ENCODE measurements around the gene ARHGEF12. TPM values are rescaled to one million over a fixed set of nuclear protein-coding genes. Genes with fewer than 3 reads are reported as not detected.

ARHGEF12 gene
- total RNA-seq, 2 experiments from 2014 or later: 3.6 TPM

- ChIA-PET POLR2A (no interaction called here), CTCF (no interaction called here)
- H3K4me1 Mint-ChIP-seq (ENCODE audit: low read depth): no peaks in the 10 kb centered on the region
- no peak for TF ChIP-seq CTCF (IDR thresholded peaks at IDR 0.05)
- H3K27ac Mint-ChIP-seq: no peak overlapping the region
- intact Hi-C loops (cut with DNase I, micrococcal nuclease): loop anchor here in 1 of 2 experiments (10.0 kb wide), 1 partner anchor 190 kb away; no protein-coding TSS in a partner anchor
- ATAC-seq (ENCODE audit: poor library complexity) (no peak), DNase-seq (no peak)
- H3K4me3 ChIP-seq (ENCODE audit: low read length): no peak overlapping the region
- H3K4me3 Mint-ChIP-seq: no peak overlapping the region
- H3K36me3 ChIP-seq (ENCODE audit: insufficient read depth, low read length): no peaks in the 10 kb centered on the region
- H3K9me3 ChIP-seq (ENCODE audit: control insufficient read depth in 1 of 2, insufficient read depth in 1 of 2, low read length in 2 of 2): peaks cover 0 to 6% of the 10 kb centered on the region in 2 experiments
- H3K9me3 Mint-ChIP-seq: no peaks in the 10 kb centered on the region
- peaks cover 74% of the 10 kb centered on the region for H3K27me3 Mint-ChIP-seq
- H3K36me3 Mint-ChIP-seq (ENCODE audit: low read depth): no peaks in the 10 kb centered on the region
- H3K27ac ChIP-seq (ENCODE audit: low read depth in 1 of 2, low read length in 2 of 2): no peak overlapping the region
- H3K27me3 ChIP-seq (ENCODE audit: control insufficient read depth in 1 of 2, insufficient read depth in 2 of 2, low read length in 2 of 2): peaks cover 0 to 18% of the 10 kb centered on the region in 2 experiments
- no peaks in the 10 kb centered on the region for H3K4me1 ChIP-seq (ENCODE audit: insufficient read depth, low read length)
Measured at GRCh38 chr11:120384476-120384875, 48.3 kb downstream of the ARHGEF12 start.

GRCh38 chr11:120385110-120385509, 48.9 kb downstream of the ARHGEF12 start:
- TF ChIP-seq CTCF (IDR thresholded peaks at IDR 0.05): no peak
- Mint-ChIP-seq H3K27me3 (peaks cover 80% of the 10 kb centered on the region), H3K36me3 (ENCODE audit: low read depth) (no peaks in the 10 kb centered on the region), H3K4me3 (no peak overlapping the region), H3K9me3 (no peaks in the 10 kb centered on the region), H3K27ac (no peak overlapping the region), H3K4me1 (ENCODE audit: low read depth) (no peaks in the 10 kb centered on the region)
- no peak for ATAC-seq (ENCODE audit: poor library complexity)
- intact Hi-C loops (cut with DNase I, micrococcal nuclease): loop anchor here in 1 of 2 experiments (10.0 kb wide), 1 partner anchor 190 kb away; no protein-coding TSS in a partner anchor
- Histone ChIP-seq H3K9me3 (ENCODE audit: control insufficient read depth in 1 of 2, insufficient read depth in 1 of 2, low read length in 2 of 2) (peaks cover 4 to 6% of the 10 kb centered on the region in 2 experiments), H3K27me3 (ENCODE audit: control insufficient read depth in 1 of 2, insufficient read depth in 2 of 2, low read length in 2 of 2) (peaks cover 0 to 25% of the 10 kb centered on the region in 2 experiments), H3K36me3 (ENCODE audit: insufficient read depth, low read length) (no peaks in the 10 kb centered on the region), H3K4me3 (ENCODE audit: low read length) (no peak overlapping the region), H3K27ac (ENCODE audit: low read depth in 1 of 2, low read length in 2 of 2) (no peak overlapping the region), H3K4me1 (ENCODE audit: insufficient read depth, low read length) (no peaks in the 10 kb centered on the region)
- POLR2A ChIA-PET: no interaction called here
- CTCF ChIA-PET: no interaction called here
- DNase-seq: no peak

- ChIA-PET POLR2A (no interaction called here), CTCF (no interaction called here)
- peaks cover 4 to 6% of the 10 kb centered on the region in 2 experiments for H3K9me3 ChIP-seq (ENCODE audit: control insufficient read depth in 1 of 2, insufficient read depth in 1 of 2, low read length in 2 of 2)
- no peak for TF ChIP-seq CTCF (IDR thresholded peaks at IDR 0.05)
- Mint-ChIP-seq H3K27me3 (peaks cover 82% of the 10 kb centered on the region), H3K4me1 (ENCODE audit: low read depth) (no peaks in the 10 kb centered on the region), H3K27ac (no peak overlapping the region), H3K4me3 (no peak overlapping the region), H3K9me3 (no peaks in the 10 kb centered on the region), H3K36me3 (ENCODE audit: low read depth) (no peaks in the 10 kb centered on the region)
- H3K36me3 ChIP-seq (ENCODE audit: insufficient read depth, low read length): no peaks in the 10 kb centered on the region
- no peaks in the 10 kb centered on the region for H3K4me1 ChIP-seq (ENCODE audit: insufficient read depth, low read length)
- ATAC-seq (ENCODE audit: poor library complexity) (no peak), DNase-seq (no peak)
- intact Hi-C loops (cut with DNase I, micrococcal nuclease): loop anchor here in 1 of 2 experiments (10.0 kb wide), 1 partner anchor 189 kb away; no protein-coding TSS in a partner anchor
- H3K27ac ChIP-seq (ENCODE audit: low read depth in 1 of 2, low read length in 2 of 2): no peak overlapping the region
- no peak overlapping the region for H3K4me3 ChIP-seq (ENCODE audit: low read length)
- peaks cover 0 to 27% of the 10 kb centered on the region in 2 experiments for H3K27me3 ChIP-seq (ENCODE audit: control insufficient read depth in 1 of 2, insufficient read depth in 2 of 2, low read length in 2 of 2)
Measured at GRCh38 chr11:120385655-120386054, 49.4 kb downstream of the ARHGEF12 start.

Measured in CD4-positive, alpha-beta T cell (primary cell).